Measurements from ENCODE around the gene PTGDR. TPM values are rescaled to one million over a fixed set of nuclear protein-coding genes. Genes with fewer than 3 reads are reported as not detected.

PTGDR gene, protein sequence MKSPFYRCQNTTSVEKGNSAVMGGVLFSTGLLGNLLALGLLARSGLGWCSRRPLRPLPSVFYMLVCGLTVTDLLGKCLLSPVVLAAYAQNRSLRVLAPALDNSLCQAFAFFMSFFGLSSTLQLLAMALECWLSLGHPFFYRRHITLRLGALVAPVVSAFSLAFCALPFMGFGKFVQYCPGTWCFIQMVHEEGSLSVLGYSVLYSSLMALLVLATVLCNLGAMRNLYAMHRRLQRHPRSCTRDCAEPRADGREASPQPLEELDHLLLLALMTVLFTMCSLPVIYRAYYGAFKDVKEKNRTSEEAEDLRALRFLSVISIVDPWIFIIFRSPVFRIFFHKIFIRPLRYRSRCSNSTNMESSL
- polyA plus RNA-seq (2013, experiment 1 of 4), result 0.69 TPM
- 0.46 TPM for polyA plus RNA-seq (2013, experiment 2 of 4)
- polyA plus RNA-seq (2013, experiment 3 of 4), result 0.32 TPM
- polyA plus RNA-seq (2013, experiment 4 of 4), result 0.36 TPM

DNA sequence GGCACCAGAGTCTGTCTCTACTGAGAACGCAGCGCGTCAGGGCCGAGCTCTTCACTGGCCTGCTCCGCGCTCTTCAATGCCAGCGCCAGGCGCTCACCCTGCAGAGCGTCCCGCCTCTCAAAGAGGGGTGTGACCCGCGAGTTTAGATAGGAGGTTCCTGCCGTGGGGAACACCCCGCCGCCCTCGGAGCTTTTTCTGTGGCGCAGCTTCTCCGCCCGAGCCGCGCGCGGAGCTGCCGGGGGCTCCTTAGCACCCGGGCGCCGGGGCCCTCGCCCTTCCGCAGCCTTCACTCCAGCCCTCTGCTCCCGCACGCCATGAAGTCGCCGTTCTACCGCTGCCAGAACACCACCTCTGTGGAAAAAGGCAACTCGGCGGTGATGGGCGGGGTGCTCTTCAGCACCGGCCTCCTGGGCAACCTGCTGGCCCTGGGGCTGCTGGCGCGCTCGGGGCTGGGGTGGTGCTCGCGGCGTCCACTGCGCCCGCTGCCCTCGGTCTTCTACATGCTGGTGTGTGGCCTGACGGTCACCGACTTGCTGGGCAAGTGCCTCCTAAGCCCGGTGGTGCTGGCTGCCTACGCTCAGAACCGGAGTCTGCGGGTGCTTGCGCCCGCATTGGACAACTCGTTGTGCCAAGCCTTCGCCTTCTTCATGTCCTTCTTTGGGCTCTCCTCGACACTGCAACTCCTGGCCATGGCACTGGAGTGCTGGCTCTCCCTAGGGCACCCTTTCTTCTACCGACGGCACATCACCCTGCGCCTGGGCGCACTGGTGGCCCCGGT, at the start of gene PTGDR:
TSS of gene PTGDR (plus strand) at position 198 of the 778 bp plus-strand sequence. CDS start at position 315, 117 bp downstream.
- no peaks in the 10 kb centered on the region for H3K36me3 ChIP-seq (ENCODE audit: control insufficient read depth, insufficient read depth, low read length)
- H3K4me3 ChIP-seq (ENCODE audit: insufficient read depth, low read depth, low read length), result peak within 1 kb of the TSS; percentile 38
- WGBS, 2 experiments, result 2% methylated on average over 63 of the region's 63 CpGs
- no peaks in the 10 kb centered on the region for H3K9me3 ChIP-seq (ENCODE audit: control insufficient read depth, low read length)
- peaks cover 53% of the 10 kb centered on the region for H3K27me3 ChIP-seq (ENCODE audit: control insufficient read depth, insufficient read depth, low read length, poor library complexity, severe bottlenecking)
- H3K27ac ChIP-seq (ENCODE audit: insufficient read depth, low read depth, low read length, poor library complexity, severe bottlenecking), result no peak within 1 kb of the TSS
- no peaks in the 10 kb centered on the region for H3K4me1 ChIP-seq (ENCODE audit: control insufficient read depth, insufficient read depth, low read length)

DNA sequence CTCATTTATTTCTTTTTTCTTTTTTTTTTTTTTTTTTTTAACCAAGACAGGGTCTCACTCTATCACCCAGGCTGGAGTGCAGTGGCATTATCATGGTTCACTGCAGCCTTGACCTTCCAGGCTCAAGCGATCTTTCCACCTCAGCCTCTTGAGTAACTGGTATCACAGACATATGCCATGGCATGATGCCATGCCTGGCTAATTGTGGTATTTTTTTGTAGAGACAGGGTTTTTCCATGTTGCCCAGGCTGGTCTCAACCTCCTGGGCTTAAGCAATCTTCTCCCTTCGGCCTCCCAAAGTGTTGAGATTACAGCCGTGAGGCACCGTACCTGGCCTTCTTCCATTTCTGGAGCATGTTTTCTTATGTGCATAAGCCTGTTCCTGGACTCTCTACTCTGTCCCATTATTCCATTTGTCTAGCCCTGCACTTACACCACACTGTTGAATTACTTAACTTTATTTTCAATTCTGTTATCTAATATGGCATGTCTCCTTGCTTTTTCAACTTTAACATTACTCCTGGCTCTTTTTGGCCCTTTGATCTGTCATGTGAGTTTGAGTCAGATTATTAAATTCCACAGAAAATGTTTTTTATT, 47.9 kb upstream of the PTGDR start:
- WGBS, 2 experiments, result 96% methylated on average over 4 of the region's 4 CpGs
- no peak overlapping the region for H3K27ac ChIP-seq (ENCODE audit: insufficient read depth, low read depth, low read length, poor library complexity, severe bottlenecking)
- H3K27me3 ChIP-seq (ENCODE audit: control insufficient read depth, insufficient read depth, low read length, poor library complexity, severe bottlenecking), result no peaks in the 10 kb centered on the region
- H3K4me1 ChIP-seq (ENCODE audit: control insufficient read depth, insufficient read depth, low read length), result no peaks in the 10 kb centered on the region
- no peaks in the 10 kb centered on the region for H3K9me3 ChIP-seq (ENCODE audit: control insufficient read depth, low read length)
- H3K4me3 ChIP-seq (ENCODE audit: insufficient read depth, low read depth, low read length), result no peak overlapping the region
- H3K36me3 ChIP-seq (ENCODE audit: control insufficient read depth, insufficient read depth, low read length), result no peaks in the 10 kb centered on the region

GRCh38 chr14:52220924-52221811, 46.3 kb upstream of the PTGDR start:
- H3K4me3 ChIP-seq (ENCODE audit: insufficient read depth, low read depth, low read length), result no peak overlapping the region
- H3K9me3 ChIP-seq (ENCODE audit: control insufficient read depth, low read length), result no peaks in the 10 kb centered on the region
- no peak overlapping the region for H3K27ac ChIP-seq (ENCODE audit: insufficient read depth, low read depth, low read length, poor library complexity, severe bottlenecking)
- H3K4me1 ChIP-seq (ENCODE audit: control insufficient read depth, insufficient read depth, low read length), result no peaks in the 10 kb centered on the region
- H3K36me3 ChIP-seq (ENCODE audit: control insufficient read depth, insufficient read depth, low read length), result no peaks in the 10 kb centered on the region
- WGBS, 2 experiments, result 86 to 93% methylated on average over 7 of the region's 7 CpGs
- no peaks in the 10 kb centered on the region for H3K27me3 ChIP-seq (ENCODE audit: control insufficient read depth, insufficient read depth, low read length, poor library complexity, severe bottlenecking)

DNA sequence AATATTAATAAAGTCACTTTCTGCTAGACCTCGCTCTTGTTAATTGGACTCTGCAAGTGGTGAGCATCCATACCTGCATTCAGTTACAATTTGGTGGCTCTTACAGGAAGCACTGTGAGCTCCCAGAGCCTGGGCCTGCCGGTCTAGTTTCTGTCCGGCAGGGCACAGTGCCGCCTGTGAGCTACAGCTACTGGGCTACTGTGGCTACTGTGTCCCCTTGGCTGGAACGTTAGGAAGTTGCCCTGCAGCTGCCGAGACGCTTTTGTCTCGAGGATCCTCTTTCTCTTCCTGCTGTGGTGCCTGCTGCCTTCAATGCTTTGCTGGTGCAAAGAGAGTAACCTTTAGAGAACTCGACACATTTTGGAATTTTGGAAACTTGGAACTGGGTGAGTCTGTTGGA, 44.6 kb upstream of the PTGDR start:
- Histone ChIP-seq H3K9me3 (ENCODE audit: control insufficient read depth, low read length) (no peaks in the 10 kb centered on the region), H3K36me3 (ENCODE audit: control insufficient read depth, insufficient read depth, low read length) (no peaks in the 10 kb centered on the region), H3K4me1 (ENCODE audit: control insufficient read depth, insufficient read depth, low read length) (no peaks in the 10 kb centered on the region), H3K4me3 (ENCODE audit: insufficient read depth, low read depth, low read length) (no peak overlapping the region), H3K27me3 (ENCODE audit: control insufficient read depth, insufficient read depth, low read length, poor library complexity, severe bottlenecking) (no peaks in the 10 kb centered on the region), H3K27ac (ENCODE audit: insufficient read depth, low read depth, low read length, poor library complexity, severe bottlenecking) (no peak overlapping the region)
- WGBS, 2 experiments, result 63 to 67% methylated on average over 9 of the region's 9 CpGs

DNA sequence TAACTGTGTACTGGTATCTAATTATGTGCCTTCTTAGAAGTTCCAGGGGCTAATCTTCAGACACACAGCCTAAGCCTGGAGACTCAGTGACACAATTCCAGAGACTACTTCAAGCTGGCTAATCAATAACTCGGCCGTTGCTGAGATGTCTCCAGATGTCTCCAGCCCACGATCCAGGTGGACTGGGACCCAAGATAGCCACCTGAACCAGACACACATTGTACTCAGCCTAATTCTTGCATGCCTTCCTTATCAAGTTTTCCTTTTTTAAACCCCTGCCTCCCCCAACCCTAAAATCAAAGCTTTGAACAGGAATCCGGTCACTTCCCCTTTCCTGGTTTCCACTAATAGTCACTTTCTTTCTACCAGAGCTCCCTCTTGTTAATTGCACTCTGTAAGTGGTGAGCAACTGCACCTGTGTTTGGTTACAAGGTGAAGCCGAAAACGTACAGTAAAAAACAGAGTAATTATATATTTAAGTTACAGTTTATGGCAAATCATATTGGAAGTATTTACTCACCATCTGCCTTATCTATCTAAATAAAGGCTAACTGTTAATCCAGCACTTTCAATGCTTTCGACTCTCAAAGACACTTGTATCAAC, 39.8 kb upstream of the PTGDR start:
- WGBS, 2 experiments, result 94 to 97% methylated on average over 5 of the region's 7 CpGs
- no peaks in the 10 kb centered on the region for H3K4me1 ChIP-seq (ENCODE audit: control insufficient read depth, insufficient read depth, low read length)
- H3K27me3 ChIP-seq (ENCODE audit: control insufficient read depth, insufficient read depth, low read length, poor library complexity, severe bottlenecking), result no peaks in the 10 kb centered on the region
- H3K36me3 ChIP-seq (ENCODE audit: control insufficient read depth, insufficient read depth, low read length), result no peaks in the 10 kb centered on the region
- no peaks in the 10 kb centered on the region for H3K9me3 ChIP-seq (ENCODE audit: control insufficient read depth, low read length)
- no peak overlapping the region for H3K4me3 ChIP-seq (ENCODE audit: insufficient read depth, low read depth, low read length)
- no peak overlapping the region for H3K27ac ChIP-seq (ENCODE audit: insufficient read depth, low read depth, low read length, poor library complexity, severe bottlenecking)

DNA sequence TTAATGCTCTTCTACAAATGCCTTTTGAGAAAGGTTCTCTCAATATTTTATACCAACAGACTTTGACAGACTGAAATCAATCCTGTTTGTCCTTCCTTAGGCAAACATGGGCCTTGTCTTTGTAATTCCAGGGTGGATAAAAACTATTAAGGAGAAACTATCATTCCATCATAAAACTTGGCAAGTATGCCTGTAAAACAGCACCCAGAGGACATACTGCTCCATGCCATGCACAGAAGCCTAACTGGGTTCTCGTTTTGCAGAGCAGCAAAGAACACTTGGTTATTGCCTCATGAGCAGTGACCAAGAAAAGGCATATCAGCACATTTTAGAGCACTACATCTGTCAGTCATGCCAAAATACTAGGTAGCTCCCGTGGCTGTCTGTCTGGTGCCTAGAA, 33.8 kb upstream of the PTGDR start:
- Histone ChIP-seq H3K9me3 (ENCODE audit: control insufficient read depth, low read length) (no peaks in the 10 kb centered on the region), H3K4me1 (ENCODE audit: control insufficient read depth, insufficient read depth, low read length) (no peaks in the 10 kb centered on the region), H3K27ac (ENCODE audit: insufficient read depth, low read depth, low read length, poor library complexity, severe bottlenecking) (no peak overlapping the region), H3K36me3 (ENCODE audit: control insufficient read depth, insufficient read depth, low read length) (no peaks in the 10 kb centered on the region), H3K27me3 (ENCODE audit: control insufficient read depth, insufficient read depth, low read length, poor library complexity, severe bottlenecking) (no peaks in the 10 kb centered on the region), H3K4me3 (ENCODE audit: insufficient read depth, low read depth, low read length) (no peak overlapping the region)
- 89 to 92% methylated on average over 2 of the region's 2 CpGs for WGBS, 2 experiments

DNA sequence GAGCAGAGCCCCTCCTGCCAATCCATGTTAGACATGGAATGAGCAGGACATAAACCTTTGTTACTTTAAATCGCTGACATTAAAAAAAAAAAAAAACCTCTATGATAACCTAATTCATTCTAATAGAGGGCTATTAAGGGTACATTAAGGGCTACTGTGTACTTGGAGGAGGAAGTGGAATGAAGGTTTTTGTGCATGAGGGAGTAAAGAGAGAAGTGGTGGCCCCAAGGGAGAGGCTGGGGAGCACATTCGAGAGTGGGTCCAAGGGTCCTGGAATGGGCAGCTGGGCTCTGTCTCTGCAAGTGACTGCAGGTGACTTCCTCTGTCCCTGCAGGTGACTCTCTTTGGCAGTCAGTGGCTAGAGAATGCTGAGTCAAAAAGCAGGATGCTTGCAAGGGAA, 32.1 kb upstream of the PTGDR start:
- Histone ChIP-seq H3K27me3 (ENCODE audit: control insufficient read depth, insufficient read depth, low read length, poor library complexity, severe bottlenecking) (no peaks in the 10 kb centered on the region), H3K27ac (ENCODE audit: insufficient read depth, low read depth, low read length, poor library complexity, severe bottlenecking) (no peak overlapping the region), H3K4me3 (ENCODE audit: insufficient read depth, low read depth, low read length) (no peak overlapping the region), H3K9me3 (ENCODE audit: control insufficient read depth, low read length) (no peaks in the 10 kb centered on the region), H3K36me3 (ENCODE audit: control insufficient read depth, insufficient read depth, low read length) (no peaks in the 10 kb centered on the region), H3K4me1 (ENCODE audit: control insufficient read depth, insufficient read depth, low read length) (no peaks in the 10 kb centered on the region)
- WGBS, 2 experiments, result 86 to 90% methylated on average over 1 of the region's 2 CpGs

DNA sequence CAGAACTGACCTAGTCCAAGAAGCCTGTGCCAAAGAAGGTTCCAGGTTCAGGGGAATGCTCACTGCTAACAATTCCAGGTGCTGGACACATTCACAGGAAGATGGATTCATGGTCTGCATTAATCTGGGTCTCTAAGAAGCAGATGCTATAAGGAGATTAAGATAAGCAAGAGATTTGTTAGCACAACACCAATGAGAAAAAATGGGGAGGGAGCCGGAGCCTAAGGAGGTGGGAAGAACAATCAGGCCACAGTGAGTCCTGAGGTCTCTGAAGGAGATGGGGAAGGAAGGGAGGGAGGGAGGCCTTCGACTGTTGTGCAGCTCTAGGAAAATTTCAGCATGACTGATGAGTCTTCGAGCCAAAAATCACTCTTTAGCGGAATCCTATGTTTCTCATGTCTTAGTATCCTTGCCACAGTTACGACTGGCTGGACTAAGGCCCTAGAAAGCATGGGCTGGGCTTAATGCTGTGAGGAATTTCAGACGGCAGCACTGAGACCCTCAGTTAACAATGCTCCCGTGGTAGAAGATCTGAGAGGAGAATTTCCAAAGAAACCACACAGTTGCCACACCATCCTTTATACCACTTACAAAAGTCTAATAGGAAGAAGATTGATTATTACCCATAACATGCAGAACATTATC, 31.5 kb upstream of the PTGDR start:
- Histone ChIP-seq H3K4me3 (ENCODE audit: insufficient read depth, low read depth, low read length) (no peak overlapping the region), H3K27me3 (ENCODE audit: control insufficient read depth, insufficient read depth, low read length, poor library complexity, severe bottlenecking) (no peaks in the 10 kb centered on the region), H3K9me3 (ENCODE audit: control insufficient read depth, low read length) (no peaks in the 10 kb centered on the region), H3K36me3 (ENCODE audit: control insufficient read depth, insufficient read depth, low read length) (no peaks in the 10 kb centered on the region), H3K4me1 (ENCODE audit: control insufficient read depth, insufficient read depth, low read length) (no peaks in the 10 kb centered on the region), H3K27ac (ENCODE audit: insufficient read depth, low read depth, low read length, poor library complexity, severe bottlenecking) (no peak overlapping the region)
- 77 to 78% methylated on average over 6 to 7 of the region's 7 CpGs for WGBS, 2 experiments

DNA sequence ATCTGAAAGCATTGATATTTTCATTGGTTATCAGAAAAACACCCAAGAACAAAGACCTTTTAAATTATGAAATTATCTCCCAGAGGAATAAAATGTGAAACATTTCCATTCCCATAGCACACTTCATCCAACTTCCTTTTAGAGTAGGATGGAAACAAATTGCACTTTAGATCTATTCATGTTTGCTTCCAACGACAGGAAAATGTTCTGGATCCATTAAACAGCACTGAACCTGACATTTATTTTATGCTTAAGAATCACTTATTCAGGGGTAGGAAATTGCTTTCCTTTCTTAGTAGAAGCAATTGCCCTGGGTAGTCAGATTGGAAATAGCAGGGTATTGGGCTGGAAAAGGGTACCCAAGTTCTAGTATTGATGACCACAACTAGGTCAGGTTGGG, 28.8 kb upstream of the PTGDR start:
- Histone ChIP-seq H3K4me3 (ENCODE audit: insufficient read depth, low read depth, low read length) (no peak overlapping the region), H3K4me1 (ENCODE audit: control insufficient read depth, insufficient read depth, low read length) (no peaks in the 10 kb centered on the region), H3K27me3 (ENCODE audit: control insufficient read depth, insufficient read depth, low read length, poor library complexity, severe bottlenecking) (no peaks in the 10 kb centered on the region), H3K9me3 (ENCODE audit: control insufficient read depth, low read length) (no peaks in the 10 kb centered on the region), H3K27ac (ENCODE audit: insufficient read depth, low read depth, low read length, poor library complexity, severe bottlenecking) (no peak overlapping the region), H3K36me3 (ENCODE audit: control insufficient read depth, insufficient read depth, low read length) (no peaks in the 10 kb centered on the region)
- WGBS, 2 experiments, result 100% methylated on average over 1 of the region's 1 CpG
